Mammary microvascular endothelial cell (primary cell): ENCODE data around the gene MAGEB6B. TPM values are rescaled to one million over a fixed set of nuclear protein-coding genes. Genes with fewer than 3 reads are reported as not detected.

Experiments
- total RNA-seq: library from RNA; depleted of rRNA; stranded (reverse); fragments of >200 nt; gene quantifications from 2 replicates; pipeline ENCODE4 v1.2.3, GENCODE V29; 2015

Gene MAGEB6B, protein sequence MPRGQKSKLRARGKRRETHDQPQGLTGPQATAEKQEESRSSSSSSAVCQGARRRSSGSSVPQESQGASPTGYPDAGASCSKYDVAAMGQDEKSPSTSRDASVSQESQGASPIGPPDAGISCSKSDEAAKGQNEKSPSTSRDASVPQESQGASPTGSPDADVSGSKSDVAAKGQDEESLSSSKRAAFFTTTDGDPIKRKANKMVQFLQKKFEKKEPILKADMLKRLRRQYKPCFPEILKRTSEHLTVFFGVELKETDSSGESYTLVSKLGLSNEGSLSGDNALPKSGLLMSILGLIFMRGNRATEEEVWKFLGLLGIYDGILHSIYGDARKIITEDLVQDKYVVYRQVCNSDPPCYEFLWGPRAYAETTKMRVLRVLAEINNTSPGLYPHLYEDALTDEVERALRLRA
- not detected in 2 replicates for total RNA-seq

DNA sequence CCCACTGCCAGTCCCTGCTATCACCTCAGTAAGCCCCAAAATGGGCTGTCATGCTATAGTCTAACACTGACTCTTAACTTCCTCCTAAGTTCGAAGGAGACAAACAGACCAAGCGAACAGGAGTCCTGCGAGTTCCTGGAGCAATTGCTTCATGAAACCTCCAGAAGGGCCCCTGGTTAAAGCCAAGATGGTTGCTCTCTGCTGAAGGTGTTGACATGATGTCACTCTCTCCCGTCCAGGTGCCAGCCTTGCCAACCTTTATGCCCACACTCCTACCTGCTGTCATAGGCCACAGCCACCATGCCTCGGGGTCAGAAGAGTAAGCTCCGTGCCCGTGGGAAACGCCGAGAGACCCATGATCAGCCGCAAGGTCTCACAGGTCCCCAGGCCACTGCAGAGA is at the start of gene MAGEB6B:
Gene MAGEB6B, plus strand, starts transcription at position 301 of the 400 bp plus-strand sequence. Its CDS starts 0 bp downstream, at position 301.

GRCh38 chrX:26138274-26138673 is 22.1 kb upstream of the MAGEB6B start, which contains the start of gene MAGEB18:
Gene MAGEB18, plus strand, starts transcription at chrX:26138343. Its CDS starts 643 bp downstream, at chrX:26138986.

GRCh38 chrX:26192204-26192603 is 31.8 kb downstream of the MAGEB6B start, which contains the start of gene MAGEB6:
Gene MAGEB6, plus strand, starts transcription at chrX:26192440. Its CDS starts 1,407 bp downstream, at chrX:26193847.

Other genes with a start within 250 kb of the MAGEB6B start
- not detected in 2 replicates for gene MAGEB18, start 22.3 kb upstream of the MAGEB6B start, total RNA-seq
- not detected in 2 replicates for gene MAGEB6, start 31.8 kb downstream of the MAGEB6B start, total RNA-seq
- not detected in 2 replicates for gene MAGEB5, start 55.6 kb downstream of the MAGEB6B start, total RNA-seq